Epithelial cell of proximal tubule (primary cell): Measurements from ENCODE around the gene GYPE. TPM values are rescaled to one million over a fixed set of nuclear protein-coding genes. Genes with fewer than 3 reads are reported as not detected.
"Not testable (repeated sequence)": the region's sequence is repeated elsewhere in the genome, so short reads cannot be mapped to it uniquely, and the experiment has no call there.

Source experiments
- DNase-seq: peaks from one replicate; pipeline ENCODE4 v3.0.0-alpha.2; 2011; ENCODE audit warnings: low read depth
- H3K4me3 ChIP-seq: 2 replicates; pipeline ENCODE4 v1.5.1; 2011; ENCODE audit warnings: low read depth, mild to moderate bottlenecking, low read length
- CTCF ChIP-seq: conservative IDR thresholded peaks from 2 replicates; pipeline ENCODE4 v1.5.1; 2012; ENCODE audit warnings: low read depth, mild to moderate bottlenecking, low read length
- total RNA-seq: library from RNA; depleted of rRNA; stranded (reverse); fragments of >200 nt; gene quantifications from 2 replicates; pipeline ENCODE4 v1.2.3, GENCODE V29; 2015

Gene GYPE
- total RNA-seq: 0.07 and 0.35 TPM in 2 replicates

GRCh38 chr4:143905440-143905839, at the start of gene GYPE:
Gene GYPE, minus strand, starts transcription at chr4:143905559. Its CDS starts 52 bp downstream, at chr4:143905507.
- DNase-seq, H3K4me3 ChIP-seq: not testable (repeated sequence)

- not testable (repeated sequence) for DNase-seq, H3K4me3 ChIP-seq
These were observed 46.2 kb upstream of the GYPE start for GRCh38 chr4:143951458-143951972.

GRCh38 chr4:143950967-143951366, 45.6 kb upstream of the GYPE start:
- not testable (repeated sequence) for DNase-seq, H3K4me3 ChIP-seq

- not testable (repeated sequence) for H3K4me3 ChIP-seq, DNase-seq
These were observed 44.8 kb upstream of the GYPE start for GRCh38 chr4:143950185-143950584.

GRCh38 chr4:143947493-143947892, 42.1 kb upstream of the GYPE start:
- DNase-seq, H3K4me3 ChIP-seq: not testable (repeated sequence)

GRCh38 chr4:143940708-143941107, 35.3 kb upstream of the GYPE start:
- H3K4me3 ChIP-seq, DNase-seq: not testable (repeated sequence)

- H3K4me3 ChIP-seq: no peak overlapping the region
- no peak for TF ChIP-seq CTCF
- no peak for DNase-seq
These were observed 34.2 kb upstream of the GYPE start for GRCh38 chr4:143939528-143939927.

- not testable (repeated sequence) for DNase-seq, H3K4me3 ChIP-seq
These were observed 33.5 kb upstream of the GYPE start for GRCh38 chr4:143938890-143939289.

GRCh38 chr4:143921181-143921580, 15.8 kb upstream of the GYPE start:
- H3K4me3 ChIP-seq: no peak overlapping the region
- no peak for DNase-seq
- no peak for TF ChIP-seq CTCF

- H3K4me3 ChIP-seq, DNase-seq: not testable (repeated sequence)
These were observed 11.1 kb upstream of the GYPE start for GRCh38 chr4:143916485-143916884.

GRCh38 chr4:143912478-143912877, 7.1 kb upstream of the GYPE start:
- DNase-seq, H3K4me3 ChIP-seq: not testable (repeated sequence)

- DNase-seq, H3K4me3 ChIP-seq: not testable (repeated sequence)
These were observed 6.4 kb upstream of the GYPE start for GRCh38 chr4:143911528-143912417.

- DNase-seq, H3K4me3 ChIP-seq: not testable (repeated sequence)
These were observed 5.5 kb upstream of the GYPE start for GRCh38 chr4:143910906-143911305.
